Hepatocyte (in vitro differentiated cells): ENCODE data around the gene RELT. TPM values are rescaled to one million over a fixed set of nuclear protein-coding genes. Genes with fewer than 3 reads are reported as not detected.

Experiments
- DNase-seq: peaks from one replicate; pipeline ENCODE4 v3.0.0-alpha.2; 2016; ENCODE audit warnings: low spot score
- H2AFZ ChIP-seq: fragments of 200-600 bp; sonication (generic); 2 replicates; pipeline ENCODE4 v1.6.0; 2016; ENCODE audit warnings: antibody characterized with exemption, mild to moderate bottlenecking
- H3K27ac ChIP-seq: fragments of 200-600 bp; sonication (generic); 2 replicates; pipeline ENCODE4 v1.5.1; 2016; ENCODE audit warnings: mild to moderate bottlenecking
- H3K27me3 ChIP-seq: fragments of 200-600 bp; sonication (generic); 2 replicates; pipeline ENCODE4 v1.6.1; 2016
- H3K36me3 ChIP-seq: fragments of 200-600 bp; sonication (generic); replicated peaks from 2 replicates; pipeline ENCODE4 v1.5.1; 2016; ENCODE audit warnings: low read depth; ENCODE audit not compliant: insufficient read depth
- H3K4me1 ChIP-seq: fragments of 200-600 bp; sonication (generic); 2 replicates; pipeline ENCODE4 v1.5.1; 2016; ENCODE audit warnings: mild to moderate bottlenecking, moderate library complexity; ENCODE audit not compliant: insufficient read depth
- H3K4me2 ChIP-seq: fragments of 200-600 bp; sonication (generic); 2 replicates; pipeline ENCODE4 v1.6.0; 2016
- H3K4me3 ChIP-seq: fragments of 200-600 bp; sonication (generic); 2 replicates; pipeline ENCODE4 v1.5.1; 2016; ENCODE audit warnings: mild to moderate bottlenecking
- H3K79me2 ChIP-seq: fragments of 200-600 bp; sonication (generic); 2 replicates; pipeline ENCODE4 v1.6.0; 2017; ENCODE audit warnings: mild to moderate bottlenecking
- H3K9me2 ChIP-seq: fragments of 200-600 bp; sonication (generic); replicated peaks from 2 replicates; pipeline ENCODE4 v1.6.0; 2017; ENCODE audit warnings: mild to moderate bottlenecking; ENCODE audit not compliant: insufficient read depth
- H3K9me3 ChIP-seq: fragments of 200-600 bp; sonication (generic); 2 replicates; pipeline ENCODE4 v1.5.1; 2016; ENCODE audit warnings: low read depth, mild to moderate bottlenecking
- H4K20me1 ChIP-seq: fragments of 200-600 bp; sonication (generic); 2 replicates; pipeline ENCODE4 v1.6.0; 2016; ENCODE audit warnings: mild to moderate bottlenecking; ENCODE audit not compliant: insufficient read depth, poor library complexity, severe bottlenecking
- CTCF ChIP-seq: fragments of 200-600 bp; sonication (generic); IDR thresholded peaks from 2 replicates; pipeline ENCODE4 v1.5.1; 2016; ENCODE audit warnings: antibody characterized with exemption, mild to moderate bottlenecking; ENCODE audit not compliant: poor library complexity
- EZH2 ChIP-seq: fragments of 200-600 bp; sonication (generic); IDR thresholded peaks from 2 replicates; pipeline ENCODE4 v1.6.1; 2016; ENCODE audit warnings: antibody characterized with exemption, mild to moderate bottlenecking, borderline replicate concordance
- EZH2phosphoT487 ChIP-seq: fragments of 200-600 bp; sonication (generic); IDR thresholded peaks from one replicate; pipeline ENCODE4 v1.6.1; 2018; ENCODE audit warnings: antibody characterized with exemption, mild to moderate bottlenecking, low read depth, moderate library complexity; ENCODE audit not compliant: unreplicated experiment, severe bottlenecking
- WGBS: methylation state at CpG from one replicate; pipeline ENCODE4 v1.1.6; 2016; ENCODE audit warnings: low lambda C conversion rate; ENCODE audit errors: missing lambda C conversion rate; 5-methylcytosine and 5-hydroxymethylcytosine counted together
- polyA plus RNA-seq: library from polyadenylated mRNA; unstranded; fragments of >200 nt; fragmentation: Nextera tagmentation; extraction: Ambion mirVana; gene quantifications from 2 replicates; pipeline ENCODE4 v1.2.1, GENCODE V29; 2016
- total RNA-seq: library from RNA; depleted of rRNA; stranded (reverse); fragments of >200 nt; gene quantifications from 2 replicates; pipeline ENCODE4 v1.2.3, GENCODE V29; 2014

RELT gene
- total and polyA plus RNA-seq, 2 experiments from 2014 or later = 1.6 to 3.4 TPM

- 94% methylated on average over 7 of the region's 7 CpGs for WGBS
- TF ChIP-seq EZH2 = no peak
- TF ChIP-seq CTCF = no peak
- no peak for TF ChIP-seq EZH2phosphoT487
Measured at GRCh38 chr11:73396985-73397384, 20.8 kb downstream of the RELT start.

GRCh38 chr11:73397468-73398131 is 21.4 kb downstream of the RELT start:
- H3K79me2 ChIP-seq = no peaks in the 10 kb centered on the region
- H3K4me3 ChIP-seq = no peak overlapping the region
- H3K4me1 ChIP-seq = no peaks in the 10 kb centered on the region
- H3K27ac ChIP-seq = no peak overlapping the region
- H4K20me1 ChIP-seq = no peaks in the 10 kb centered on the region
- no peaks in the 10 kb centered on the region for H3K27me3 ChIP-seq
- WGBS = 84% methylated on average over 8 of the region's 8 CpGs
- DNase-seq = no peak
- H3K4me2 ChIP-seq = no peak overlapping the region
- H2AFZ ChIP-seq = no peak overlapping the region
- no peaks in the 10 kb centered on the region for H3K9me2 ChIP-seq
- TF ChIP-seq CTCF (no peak), EZH2 (no peak), EZH2phosphoT487 (no peak)
- no peaks in the 10 kb centered on the region for H3K36me3 ChIP-seq
- no peaks in the 10 kb centered on the region for H3K9me3 ChIP-seq

More at GRCh38 chr11:73396985-73397384, 20.8 kb downstream of the RELT start:
- Histone ChIP-seq H3K9me3 (no peaks in the 10 kb centered on the region), H3K79me2 (no peaks in the 10 kb centered on the region), H2AFZ (no peak overlapping the region), H3K4me2 (no peak overlapping the region), H3K4me3 (no peak overlapping the region), H3K4me1 (no peaks in the 10 kb centered on the region), H3K27ac (no peak overlapping the region), H3K36me3 (no peaks in the 10 kb centered on the region), H3K9me2 (no peaks in the 10 kb centered on the region), H3K27me3 (no peaks in the 10 kb centered on the region), H4K20me1 (no peaks in the 10 kb centered on the region)
- DNase-seq = no peak

GRCh38 chr11:73398132-73398526 is 21.9 kb downstream of the RELT start:
- Histone ChIP-seq H3K27ac (no peak overlapping the region), H3K79me2 (no peaks in the 10 kb centered on the region), H4K20me1 (no peaks in the 10 kb centered on the region), H3K9me3 (no peaks in the 10 kb centered on the region), H3K9me2 (no peaks in the 10 kb centered on the region), H3K4me3 (no peak overlapping the region), H2AFZ (no peak overlapping the region), H3K27me3 (no peaks in the 10 kb centered on the region), H3K4me1 (no peaks in the 10 kb centered on the region), H3K4me2 (no peak overlapping the region), H3K36me3 (no peaks in the 10 kb centered on the region)
- WGBS = 90% methylated on average over 5 of the region's 5 CpGs
- DNase-seq = no peak
- TF ChIP-seq CTCF (no peak), EZH2phosphoT487 (no peak), EZH2 (no peak)

- H3K27me3 ChIP-seq = no peaks in the 10 kb centered on the region
- H3K79me2 ChIP-seq = no peaks in the 10 kb centered on the region
- H3K4me1 ChIP-seq = no peaks in the 10 kb centered on the region
- no peak overlapping the region for H3K27ac ChIP-seq
- H3K4me3 ChIP-seq = no peak overlapping the region
- 94% methylated on average over 2 of the region's 2 CpGs for WGBS
- no peak overlapping the region for H3K4me2 ChIP-seq
- TF ChIP-seq CTCF (no peak), EZH2 (no peak), EZH2phosphoT487 (no peak)
- no peak for DNase-seq
- H2AFZ ChIP-seq = no peak overlapping the region
- H4K20me1 ChIP-seq = no peaks in the 10 kb centered on the region
- no peaks in the 10 kb centered on the region for H3K9me2 ChIP-seq
- H3K9me3 ChIP-seq = no peaks in the 10 kb centered on the region
- H3K36me3 ChIP-seq = no peaks in the 10 kb centered on the region
Measured at GRCh38 chr11:73398721-73399120, 22.5 kb downstream of the RELT start.
